Fibroblast of lung (primary cell): ENCODE results near the gene TRIM24. TPM values are rescaled to one million over a fixed set of nuclear protein-coding genes. Genes with fewer than 3 reads are reported as not detected.

Experiments
- DNase-seq, 2 donors: peaks; one replicate each; pipeline versions ENCODE4 v3.0.0 to v3.0.0-alpha.2; 2010; ENCODE audit warnings: low read depth in 2 of 2
- H2AFZ ChIP-seq: 2 replicates; pipeline ENCODE4 v1.5.1; 2012; ENCODE audit warnings: low read length, control low read depth, inconsistent platforms
- H3K27ac ChIP-seq: 2 replicates; pipeline ENCODE4 v1.5.1; 2011; ENCODE audit warnings: low read length, control low read depth; ENCODE audit not compliant: insufficient read depth
- H3K27me3 ChIP-seq: 2 replicates; pipeline ENCODE4 v1.5.1; 2011; ENCODE audit warnings: mild to moderate bottlenecking, low read length; ENCODE audit not compliant: control insufficient read depth, insufficient read depth
- H3K36me3 ChIP-seq: 2 replicates; pipeline ENCODE4 v1.5.1; 2011; ENCODE audit warnings: low read length; ENCODE audit not compliant: control insufficient read depth, insufficient read depth
- H3K4me1 ChIP-seq: 2 replicates; pipeline ENCODE4 v1.5.1; 2011; ENCODE audit warnings: low read length; ENCODE audit not compliant: control insufficient read depth, insufficient read depth; ENCODE audit errors: extremely low read depth
- H3K4me2 ChIP-seq: 2 replicates; pipeline ENCODE4 v1.5.1; 2011; ENCODE audit warnings: low read length, control low read depth; ENCODE audit not compliant: insufficient read depth; ENCODE audit errors: extremely low read depth
- H3K4me3 ChIP-seq, 4 experiments: fragments of 200-600 bp in 1 of 4; sonication (generic) in 1 of 4; replicated peaks in 1 of 4; 2 replicates each; pipeline ENCODE4 v1.5.1; 2011 to 2016; ENCODE audit warnings: low read length in 4 of 4, low read depth in 3 of 4, mild to moderate bottlenecking in 3 of 4, control low read depth in 2 of 4, inconsistent platforms in 1 of 4, mixed read lengths in 1 of 4; ENCODE audit not compliant: insufficient read depth in 1 of 4; ENCODE audit errors: control extremely low read depth in 1 of 4
- H3K79me2 ChIP-seq: 2 replicates; pipeline ENCODE4 v1.5.1; 2012; ENCODE audit warnings: mild to moderate bottlenecking, low read length, inconsistent platforms; ENCODE audit not compliant: control insufficient read depth, insufficient read depth
- H3K9ac ChIP-seq: 2 replicates; pipeline ENCODE4 v1.5.1; 2011; ENCODE audit warnings: mild to moderate bottlenecking, low read length, control low read depth; ENCODE audit not compliant: insufficient read depth
- H3K9me3 ChIP-seq: 2 replicates; pipeline ENCODE4 v1.5.1; 2012; ENCODE audit warnings: low read depth, low read length; ENCODE audit not compliant: control insufficient read depth, insufficient read depth
- H4K20me1 ChIP-seq: 2 replicates; pipeline ENCODE4 v1.5.1; 2011; ENCODE audit warnings: low read length; ENCODE audit not compliant: control insufficient read depth, insufficient read depth; ENCODE audit errors: extremely low read depth
- EZH2 ChIP-seq: IDR thresholded peaks from 2 replicates; pipeline ENCODE4 v1.5.1; 2012; ENCODE audit warnings: low read length, control low read depth, mild to moderate bottlenecking; ENCODE audit errors: missing control alignments
- polyA plus RNA-seq, 2 donors: library from polyadenylated mRNA; depleted of rRNA in 1 of 2; stranded (reverse) in 1 of 2; unstranded in 1 of 2; fragments of >200 nt; gene quantifications; 2 replicates each; pipeline ENCODE4 v1.2.1, GENCODE V29; 2011 to 2012; ENCODE audit warnings: missing spikeins in 1 of 2
- total RNA-seq: library from RNA; depleted of rRNA; stranded (reverse); fragments of >200 nt; gene quantifications from 2 replicates; pipeline ENCODE4 v1.2.1, GENCODE V29; 2014
- TF ChIP-seq, protein P1 (sequence below), 2 donors: IDR thresholded peaks in 1 of 2; conservative IDR thresholded peaks in 1 of 2; 1 replicate in 1 of 2; 2 replicates in 1 of 2; pipeline ENCODE4 v1.5.1; 2011 to 2012; ENCODE audit warnings: low read length in 2 of 2, control low read depth in 1 of 2, inconsistent platforms in 1 of 2, low read depth in 1 of 2, mild to moderate bottlenecking in 1 of 2

Gene TRIM24
- total and polyA plus RNA-seq, 2 donors (not counting 1 experiment from before 2014, with no cell fraction given), result 5.9 to 7.9 TPM

DNA sequence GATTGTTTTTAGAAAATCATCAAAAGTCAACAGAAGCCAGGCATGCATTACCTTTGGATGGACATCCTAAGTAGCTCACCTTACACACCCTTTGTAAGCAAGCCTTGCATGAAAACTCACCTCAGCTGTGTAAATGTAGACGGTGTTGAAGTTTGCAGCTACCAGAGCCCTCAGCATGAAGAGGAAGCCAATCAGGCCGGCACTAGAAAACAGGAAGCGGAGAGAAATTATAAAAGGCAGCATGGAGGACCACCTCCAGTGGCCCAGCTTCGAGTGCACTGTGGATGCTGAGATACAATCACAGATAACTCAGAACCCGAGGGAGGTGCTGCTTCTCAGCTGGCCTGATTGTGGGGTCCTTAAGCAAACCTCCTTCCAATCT, 165.8 kb downstream of the TRIM24 start:
- Histone ChIP-seq H3K36me3 (no peaks in the 10 kb centered on the region), H3K4me2 (no peak overlapping the region), H3K27me3 (no peaks in the 10 kb centered on the region), H3K4me1 (no peaks in the 10 kb centered on the region), H3K9me3 (no peaks in the 10 kb centered on the region), H3K4me3 (no peak overlapping the region), H4K20me1 (no peaks in the 10 kb centered on the region), H3K9ac (no peak overlapping the region), H3K79me2 (no peaks in the 10 kb centered on the region), H3K27ac (no peak overlapping the region), H2AFZ (no peak overlapping the region)
- TF ChIP-seq, protein P1, sequence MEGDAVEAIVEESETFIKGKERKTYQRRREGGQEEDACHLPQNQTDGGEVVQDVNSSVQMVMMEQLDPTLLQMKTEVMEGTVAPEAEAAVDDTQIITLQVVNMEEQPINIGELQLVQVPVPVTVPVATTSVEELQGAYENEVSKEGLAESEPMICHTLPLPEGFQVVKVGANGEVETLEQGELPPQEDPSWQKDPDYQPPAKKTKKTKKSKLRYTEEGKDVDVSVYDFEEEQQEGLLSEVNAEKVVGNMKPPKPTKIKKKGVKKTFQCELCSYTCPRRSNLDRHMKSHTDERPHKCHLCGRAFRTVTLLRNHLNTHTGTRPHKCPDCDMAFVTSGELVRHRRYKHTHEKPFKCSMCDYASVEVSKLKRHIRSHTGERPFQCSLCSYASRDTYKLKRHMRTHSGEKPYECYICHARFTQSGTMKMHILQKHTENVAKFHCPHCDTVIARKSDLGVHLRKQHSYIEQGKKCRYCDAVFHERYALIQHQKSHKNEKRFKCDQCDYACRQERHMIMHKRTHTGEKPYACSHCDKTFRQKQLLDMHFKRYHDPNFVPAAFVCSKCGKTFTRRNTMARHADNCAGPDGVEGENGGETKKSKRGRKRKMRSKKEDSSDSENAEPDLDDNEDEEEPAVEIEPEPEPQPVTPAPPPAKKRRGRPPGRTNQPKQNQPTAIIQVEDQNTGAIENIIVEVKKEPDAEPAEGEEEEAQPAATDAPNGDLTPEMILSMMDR (conservative IDR thresholded peaks at IDR 0.05 in 1 of 2, IDR thresholded peaks at IDR 0.05 in 1 of 2; ENCODE audit: low read depth in 1 of 2, low read length in 2 of 2), result no peak
- no peak for TF ChIP-seq EZH2
- no peak for DNase-seq

DNA sequence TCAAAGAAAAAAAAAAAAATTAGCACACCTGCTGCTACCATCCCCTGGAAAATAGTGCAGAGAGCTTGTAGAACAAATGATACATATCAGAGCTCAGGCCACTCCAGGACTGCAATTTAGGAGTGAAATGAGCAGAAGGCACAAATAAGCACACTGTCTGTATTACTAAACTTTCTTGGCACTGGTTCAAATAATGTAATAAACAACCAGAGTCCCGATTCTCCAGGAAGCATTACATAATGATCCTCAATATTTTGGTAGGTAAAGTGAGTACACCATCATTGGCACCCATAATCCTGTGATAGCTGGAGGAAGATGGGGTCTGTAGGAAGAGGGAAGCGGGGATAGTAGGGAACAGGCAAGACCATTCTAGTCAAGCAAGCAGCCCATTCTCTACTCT, 166.8 kb downstream of the TRIM24 start:
- no peaks in the 10 kb centered on the region for H3K4me1 ChIP-seq
- no peaks in the 10 kb centered on the region for H3K79me2 ChIP-seq
- H4K20me1 ChIP-seq, result no peaks in the 10 kb centered on the region
- no peaks in the 10 kb centered on the region for H3K9me3 ChIP-seq
- no peak overlapping the region for H3K27ac ChIP-seq
- DNase-seq, result no peak
- H3K27me3 ChIP-seq, result no peaks in the 10 kb centered on the region
- TF ChIP-seq EZH2, result no peak
- TF ChIP-seq, protein P1 (conservative IDR thresholded peaks at IDR 0.05 in 1 of 2, IDR thresholded peaks at IDR 0.05 in 1 of 2; ENCODE audit: low read depth in 1 of 2, low read length in 2 of 2), result no peak
- H3K36me3 ChIP-seq, result no peaks in the 10 kb centered on the region
- no peak overlapping the region for H2AFZ ChIP-seq
- H3K4me2 ChIP-seq, result no peak overlapping the region
- no peak overlapping the region for H3K9ac ChIP-seq
- no peak overlapping the region for H3K4me3 ChIP-seq

DNA sequence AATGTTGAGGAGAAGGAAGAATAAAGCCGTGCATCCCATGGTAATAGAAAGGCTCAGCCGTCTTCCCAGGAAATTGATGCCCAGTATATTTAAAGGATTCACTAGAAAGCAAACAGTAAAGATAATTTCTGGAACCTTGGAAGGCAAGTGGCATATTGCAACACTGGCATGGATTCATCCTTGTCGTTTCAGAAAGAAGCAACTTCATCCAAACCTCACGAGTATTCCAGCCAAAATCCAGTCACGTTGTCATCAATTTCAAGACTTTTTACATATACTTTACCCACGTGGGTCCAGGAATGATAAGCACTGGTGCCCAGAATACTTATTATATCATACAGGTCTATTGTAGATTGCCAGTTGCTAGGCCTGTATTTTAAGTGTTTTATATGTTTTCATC, 167.3 kb downstream of the TRIM24 start:
- H4K20me1 ChIP-seq, result no peaks in the 10 kb centered on the region
- H3K4me3 ChIP-seq, result no peak overlapping the region
- no peaks in the 10 kb centered on the region for H3K9me3 ChIP-seq
- no peaks in the 10 kb centered on the region for H3K79me2 ChIP-seq
- no peak for TF ChIP-seq EZH2
- TF ChIP-seq, protein P1 (conservative IDR thresholded peaks at IDR 0.05 in 1 of 2, IDR thresholded peaks at IDR 0.05 in 1 of 2; ENCODE audit: low read depth in 1 of 2, low read length in 2 of 2), result no peak
- H2AFZ ChIP-seq, result no peak overlapping the region
- H3K36me3 ChIP-seq, result no peaks in the 10 kb centered on the region
- no peak overlapping the region for H3K27ac ChIP-seq
- no peak overlapping the region for H3K9ac ChIP-seq
- no peaks in the 10 kb centered on the region for H3K4me1 ChIP-seq
- no peak overlapping the region for H3K4me2 ChIP-seq
- DNase-seq, result no peak
- H3K27me3 ChIP-seq, result no peaks in the 10 kb centered on the region
